ENCODE data around the gene NOXA1.

Gene NOXA1

DNA sequence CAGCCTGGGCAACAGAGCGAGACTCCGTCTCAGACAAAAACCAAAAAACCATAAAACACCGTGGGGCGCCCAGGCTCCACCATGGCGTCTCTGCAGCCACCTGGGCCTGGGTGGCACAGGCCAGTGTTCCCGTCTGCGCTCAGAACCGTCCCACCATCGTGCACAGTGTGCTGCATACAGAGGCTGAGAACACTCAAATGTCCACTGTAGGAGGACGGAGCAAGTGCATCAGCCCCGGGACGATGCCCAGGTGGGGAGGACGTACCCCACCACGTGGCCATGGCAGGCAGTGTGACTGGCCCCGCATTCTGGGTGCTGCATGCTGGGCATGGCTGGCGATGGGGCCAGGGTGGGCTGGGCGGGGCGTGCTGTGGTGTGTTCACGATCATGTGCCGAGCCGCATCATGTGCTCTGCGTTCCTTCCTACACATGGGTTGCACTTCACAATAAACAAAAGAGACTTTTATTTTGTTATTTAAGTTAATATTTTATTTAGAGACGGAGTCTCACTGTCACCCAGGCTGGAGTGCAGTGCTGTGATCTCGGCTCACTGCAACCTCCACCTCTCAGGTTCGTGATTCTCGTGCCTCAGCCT is 38.0 kb upstream of the NOXA1 start:
- TF ChIP-seq, protein P1, sequence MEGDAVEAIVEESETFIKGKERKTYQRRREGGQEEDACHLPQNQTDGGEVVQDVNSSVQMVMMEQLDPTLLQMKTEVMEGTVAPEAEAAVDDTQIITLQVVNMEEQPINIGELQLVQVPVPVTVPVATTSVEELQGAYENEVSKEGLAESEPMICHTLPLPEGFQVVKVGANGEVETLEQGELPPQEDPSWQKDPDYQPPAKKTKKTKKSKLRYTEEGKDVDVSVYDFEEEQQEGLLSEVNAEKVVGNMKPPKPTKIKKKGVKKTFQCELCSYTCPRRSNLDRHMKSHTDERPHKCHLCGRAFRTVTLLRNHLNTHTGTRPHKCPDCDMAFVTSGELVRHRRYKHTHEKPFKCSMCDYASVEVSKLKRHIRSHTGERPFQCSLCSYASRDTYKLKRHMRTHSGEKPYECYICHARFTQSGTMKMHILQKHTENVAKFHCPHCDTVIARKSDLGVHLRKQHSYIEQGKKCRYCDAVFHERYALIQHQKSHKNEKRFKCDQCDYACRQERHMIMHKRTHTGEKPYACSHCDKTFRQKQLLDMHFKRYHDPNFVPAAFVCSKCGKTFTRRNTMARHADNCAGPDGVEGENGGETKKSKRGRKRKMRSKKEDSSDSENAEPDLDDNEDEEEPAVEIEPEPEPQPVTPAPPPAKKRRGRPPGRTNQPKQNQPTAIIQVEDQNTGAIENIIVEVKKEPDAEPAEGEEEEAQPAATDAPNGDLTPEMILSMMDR (IDR thresholded peaks at IDR 0.05), result no peak

DNA sequence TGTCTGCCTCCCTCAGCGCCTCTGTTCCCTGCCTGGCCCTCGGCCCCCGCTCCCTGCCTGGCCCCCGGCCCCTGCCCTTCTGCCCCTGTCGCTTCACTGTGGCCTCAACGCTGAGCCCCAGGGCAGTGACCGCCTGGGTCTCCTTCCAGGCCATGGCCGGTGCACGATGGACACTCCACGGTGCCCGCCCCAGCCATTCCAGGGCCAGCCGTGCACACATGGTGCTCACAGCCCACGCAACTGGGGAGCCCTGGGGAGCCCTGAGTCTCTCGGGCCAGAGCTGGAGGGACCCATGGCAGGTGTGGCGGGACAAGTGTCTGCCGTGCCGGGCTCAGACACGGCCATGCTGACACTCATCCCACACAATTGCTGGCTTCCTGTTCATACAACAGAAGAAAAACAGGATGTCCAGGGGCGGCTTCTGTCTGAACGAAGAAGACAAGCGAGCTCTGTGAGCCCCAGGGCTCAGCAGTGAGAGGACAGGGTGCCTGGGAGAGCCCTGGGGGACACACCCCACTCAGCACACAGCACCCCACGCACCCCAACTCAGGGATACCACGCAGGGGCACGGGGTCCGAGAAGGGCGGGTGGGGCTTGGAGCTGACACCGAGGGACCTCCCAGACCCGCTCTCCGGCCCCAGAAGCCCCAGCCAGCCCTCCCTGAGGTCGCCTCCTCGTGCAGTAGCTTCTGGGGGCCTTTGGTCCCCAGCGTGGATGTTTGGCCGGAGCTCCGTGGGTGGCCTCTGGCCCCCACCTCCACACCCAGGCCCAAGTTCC is 35.9 kb upstream of the NOXA1 start:
- TF ChIP-seq, protein P1 (IDR thresholded peaks at IDR 0.05), result no peak

DNA sequence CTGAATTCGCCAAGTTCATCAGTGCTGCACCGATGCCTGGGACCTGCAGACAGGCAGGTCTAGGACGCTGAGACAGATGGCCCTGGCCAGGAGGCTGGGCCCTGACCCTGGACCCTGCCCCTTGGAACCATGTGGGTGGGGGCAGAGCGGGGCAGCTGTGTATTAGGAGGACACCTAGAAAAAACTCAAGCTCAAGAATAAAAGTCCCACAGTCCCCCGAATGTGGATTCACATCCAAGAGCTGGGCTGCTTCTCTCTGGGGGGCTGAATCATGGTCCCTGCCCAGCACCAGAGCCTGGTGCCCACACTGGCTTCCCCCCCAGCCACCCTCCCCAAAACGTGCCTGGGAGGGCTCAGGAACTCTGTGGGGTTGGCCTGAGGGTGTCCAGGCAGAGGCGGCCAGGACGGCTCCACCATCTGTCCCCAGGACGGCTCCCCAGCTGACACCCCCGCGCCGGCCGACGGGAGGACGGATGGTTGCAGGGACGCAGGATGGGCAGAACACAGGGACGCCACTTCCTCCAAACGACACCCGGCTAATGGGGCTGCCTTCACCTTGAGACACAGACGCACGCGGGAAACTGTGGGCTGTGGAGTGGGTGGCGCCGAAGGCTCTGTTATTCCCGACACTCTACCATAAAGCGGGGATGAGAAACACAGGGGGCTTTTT is 35.2 kb upstream of the NOXA1 start:
- TF ChIP-seq, protein P1 (IDR thresholded peaks at IDR 0.05), result no peak

DNA sequence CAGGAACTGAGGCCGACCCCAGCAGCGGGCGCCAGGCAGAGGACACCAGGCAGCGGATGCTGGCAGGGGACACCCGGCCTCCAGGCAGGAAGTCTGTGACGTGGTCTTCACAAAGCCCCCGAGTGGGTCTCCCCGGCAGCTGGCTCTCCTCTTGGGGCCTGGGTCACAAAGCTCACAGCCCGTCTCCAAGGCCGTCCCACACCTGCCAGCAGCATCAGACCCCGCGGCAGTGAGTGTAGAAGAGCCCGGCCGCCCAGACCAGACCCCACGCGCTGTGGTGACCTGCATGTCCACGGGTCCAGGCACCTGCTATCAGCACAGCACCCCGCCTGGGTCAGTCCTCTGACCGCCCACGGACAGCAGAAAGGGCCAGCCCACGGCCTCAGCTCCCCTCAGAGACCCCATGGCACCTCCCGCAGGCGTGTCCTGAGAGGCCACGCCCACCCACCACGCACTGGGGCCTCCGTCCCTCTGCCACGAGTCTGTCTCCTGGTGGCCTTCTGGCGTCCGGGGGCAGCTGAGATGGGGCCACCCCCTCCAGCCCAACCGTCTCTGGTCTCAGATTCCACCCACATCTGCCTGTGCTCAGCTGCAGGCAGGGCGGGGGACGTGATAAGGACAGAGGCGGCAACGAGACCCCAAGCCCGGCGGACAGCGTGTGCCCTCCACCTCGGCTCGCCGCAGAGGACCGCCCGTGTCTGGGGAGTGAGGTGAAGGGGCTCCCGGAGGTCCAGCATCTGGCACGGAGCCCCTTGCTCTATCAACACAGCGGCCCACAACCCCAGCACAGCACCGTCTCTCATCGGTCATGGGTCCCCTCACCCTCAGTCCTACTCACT is 34.4 kb upstream of the NOXA1 start:
- TF ChIP-seq, protein P1 (IDR thresholded peaks at IDR 0.05), result no peak

DNA sequence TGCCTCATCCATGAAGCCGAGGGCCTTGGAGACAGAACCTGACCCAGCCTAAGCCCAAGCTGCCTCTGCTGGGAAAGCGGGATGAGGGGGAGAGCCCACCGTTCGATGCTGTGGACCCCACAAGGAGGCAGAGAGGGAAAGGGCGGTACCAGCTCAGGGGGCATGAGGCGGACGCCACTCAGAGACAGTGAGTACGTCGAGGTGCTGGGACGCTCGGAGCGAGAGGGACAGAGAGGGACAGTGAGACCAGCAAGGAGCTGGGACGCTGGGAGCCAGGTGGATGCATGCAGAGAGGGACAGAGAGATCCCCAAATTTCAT is 33.8 kb upstream of the NOXA1 start:
- TF ChIP-seq, protein P1 (IDR thresholded peaks at IDR 0.05), result no peak

DNA sequence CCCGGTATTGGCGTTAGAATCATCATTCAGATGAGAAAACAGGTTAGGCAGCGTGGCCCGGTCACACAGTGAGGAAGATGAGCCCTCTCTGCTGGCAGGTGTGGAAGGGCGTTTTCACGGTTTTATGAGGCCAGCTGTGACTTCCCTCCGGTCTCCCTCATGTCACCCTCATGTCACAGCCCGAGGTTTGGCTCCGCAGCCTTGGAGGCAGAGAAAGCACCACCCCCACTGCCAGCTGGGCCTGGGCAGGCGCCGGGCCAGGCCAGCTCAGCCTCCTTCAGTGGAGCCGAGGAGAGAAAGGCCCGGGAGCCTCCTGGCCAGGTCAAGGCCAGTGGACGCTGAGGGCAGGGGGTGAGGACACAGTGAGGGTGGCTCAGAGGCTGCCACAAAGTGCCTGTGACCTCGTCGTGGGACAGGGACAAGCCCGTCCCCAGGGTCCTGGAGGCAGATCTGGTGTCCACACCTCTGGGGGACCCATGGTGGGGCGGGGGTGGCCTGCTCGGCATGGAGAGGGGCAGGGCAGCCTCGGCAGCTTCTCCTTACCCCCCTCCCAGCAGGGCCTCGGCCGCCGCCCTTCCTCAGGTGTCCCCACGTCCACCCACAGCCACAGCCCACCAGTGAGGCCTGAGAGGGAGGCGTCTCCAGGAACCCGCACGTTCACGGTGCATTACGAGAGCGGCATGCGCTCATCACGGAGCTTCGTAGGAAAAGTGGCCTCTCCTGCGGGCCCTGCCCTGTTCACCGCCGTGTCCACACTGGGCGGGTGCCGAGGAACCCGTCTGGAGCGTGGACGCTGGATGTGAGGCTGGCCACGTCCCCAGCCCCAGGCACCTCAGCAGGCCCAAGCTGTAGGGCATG is 32.4 kb upstream of the NOXA1 start:
- TF ChIP-seq, protein P1 (IDR thresholded peaks at IDR 0.05), result no peak

DNA sequence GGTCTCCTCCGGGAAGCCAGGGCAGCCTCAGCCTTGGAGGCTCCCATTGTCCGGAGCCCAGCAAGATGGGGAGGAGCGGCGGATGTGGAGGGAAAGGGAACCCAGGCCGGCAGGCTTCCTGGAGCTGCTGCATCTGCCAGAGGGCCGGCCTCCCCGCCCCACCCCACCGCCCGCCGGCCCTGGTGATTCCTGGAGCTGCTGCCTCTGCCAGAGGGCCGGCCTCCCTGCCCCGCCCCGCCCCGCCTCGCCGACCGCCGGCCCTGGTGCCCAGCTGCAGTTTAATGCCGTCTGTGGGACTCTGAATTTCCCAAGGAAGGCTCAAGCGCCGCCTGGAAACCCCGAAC is 31.8 kb upstream of the NOXA1 start:
- TF ChIP-seq, protein P1 (IDR thresholded peaks at IDR 0.05), result no peak
